IPS DF 19.7 (cell line): ENCODE measurements around the gene FARS2.

ENCODE experiments used
- DNase-seq: peaks from one replicate; pipeline ENCODE4 v3.0.0-alpha.2; 2013; ENCODE audit warnings: low read depth, low spot score

Gene FARS2

GRCh38 chr6:5249451-5250122, 11.7 kb upstream of the FARS2 start:
- DNase-seq = no peak

GRCh38 chr6:5250451-5250850, 10.9 kb upstream of the FARS2 start:
- DNase-seq = no peak

- no peak for DNase-seq
Measured at GRCh38 chr6:5250911-5251310, 10.4 kb upstream of the FARS2 start.

- no peak for DNase-seq
Measured at GRCh38 chr6:5256952-5257351, 4.4 kb upstream of the FARS2 start.

- no peak for DNase-seq
Measured at GRCh38 chr6:5257400-5257799, 3.9 kb upstream of the FARS2 start.

- DNase-seq = no peak
Measured at GRCh38 chr6:5259428-5259827, 1.9 kb upstream of the FARS2 start.

GRCh38 chr6:5260111-5260620, 1.1 kb upstream of the FARS2 start:
- DNase-seq = no peak

- no peak for DNase-seq
Measured at GRCh38 chr6:5261545-5262109, 314 bp downstream of the FARS2 start.

- DNase-seq = no peak
Measured at GRCh38 chr6:5266423-5266822, 5.1 kb downstream of the FARS2 start.

- DNase-seq = no peak
Measured at GRCh38 chr6:5270093-5270680, 8.9 kb downstream of the FARS2 start.

- no peak for DNase-seq
Measured at GRCh38 chr6:5271926-5272325, 10.6 kb downstream of the FARS2 start.

- no peak for DNase-seq
Measured at GRCh38 chr6:5274231-5274630, 12.9 kb downstream of the FARS2 start.

GRCh38 chr6:5275497-5275896, 14.2 kb downstream of the FARS2 start:
- no peak for DNase-seq

- no peak for DNase-seq
Measured at GRCh38 chr6:5276581-5276980, 15.3 kb downstream of the FARS2 start.

GRCh38 chr6:5277589-5277988, 16.3 kb downstream of the FARS2 start:
- no peak for DNase-seq

- no peak for DNase-seq
Measured at GRCh38 chr6:5278047-5278446, 16.7 kb downstream of the FARS2 start.

- no peak for DNase-seq
Measured at GRCh38 chr6:5278565-5279120, 17.3 kb downstream of the FARS2 start.

- DNase-seq = no peak
Measured at GRCh38 chr6:5279891-5280338, 18.6 kb downstream of the FARS2 start.

- no peak for DNase-seq
Measured at GRCh38 chr6:5280920-5281319, 19.6 kb downstream of the FARS2 start.

GRCh38 chr6:5282191-5282623, 20.9 kb downstream of the FARS2 start:
- DNase-seq = no peak

GRCh38 chr6:5285081-5285480, 23.8 kb downstream of the FARS2 start:
- no peak for DNase-seq

GRCh38 chr6:5285526-5285925, 24.2 kb downstream of the FARS2 start:
- DNase-seq = no peak

- DNase-seq = no peak
Measured at GRCh38 chr6:5286780-5287179, 25.5 kb downstream of the FARS2 start.
